ENCODE measurements around the gene ZNF341. TPM values are rescaled to one million over a fixed set of nuclear protein-coding genes. Genes with fewer than 3 reads are reported as not detected.
"Not testable (repeated sequence)": the region's sequence is repeated elsewhere in the genome, so short reads cannot be mapped to it uniquely, and the experiment has no call there.

Gene ZNF341
- total RNA-seq, 1 donor from 2014 or later, result 4.2 TPM

GRCh38 chr20:33746325-33746998 is 14.7 kb downstream of the ZNF341 start:
- intact Hi-C loops (cut with DNase I), result no loop called here
- Histone ChIP-seq H3K4me1 (no peaks in the 10 kb centered on the region), H3K9me3 (no peaks in the 10 kb centered on the region), H3K36me3 (no peaks in the 10 kb centered on the region), H3K27me3 (no peaks in the 10 kb centered on the region), H3K27ac (no peak overlapping the region), H3K4me3 (no peak overlapping the region)
- DNase-seq (ENCODE audit: extremely low spot score in 2 of 2), result no peak
- no peak for TF ChIP-seq POLR2AphosphoS5 (IDR thresholded peaks at IDR 0.05; ENCODE audit: insufficient read depth in 1 of 2, low read depth in 1 of 2)
- TF ChIP-seq CTCF (IDR thresholded peaks at IDR 0.05), result no peak
- TF ChIP-seq POLR2A (IDR thresholded peaks at IDR 0.05), result no peak

GRCh38 chr20:33751775-33752174 is 20.0 kb downstream of the ZNF341 start:
- Histone ChIP-seq H3K36me3 (peaks cover 0 to 13% of the 10 kb centered on the region in 2 donors), H3K4me1 (no peaks in the 10 kb centered on the region), H3K27ac (no peak overlapping the region), H3K4me3 (no peak overlapping the region), H3K9me3 (no peaks in the 10 kb centered on the region), H3K27me3 (no peaks in the 10 kb centered on the region)
- intact Hi-C loops (cut with DNase I), result no loop called here
- no peak for DNase-seq (ENCODE audit: extremely low spot score in 2 of 2)
- TF ChIP-seq POLR2AphosphoS5 (IDR thresholded peaks at IDR 0.05; ENCODE audit: insufficient read depth in 1 of 2, low read depth in 1 of 2), result no peak
- no peak for TF ChIP-seq POLR2A (IDR thresholded peaks at IDR 0.05)
- no peak for TF ChIP-seq CTCF (IDR thresholded peaks at IDR 0.05)

- Histone ChIP-seq H3K9me3 (no peaks in the 10 kb centered on the region), H3K27me3 (no peaks in the 10 kb centered on the region), H3K4me1 (no peaks in the 10 kb centered on the region), H3K36me3 (peaks cover 0 to 24% of the 10 kb centered on the region in 2 donors), H3K27ac (no peak overlapping the region), H3K4me3 (no peak overlapping the region)
- TF ChIP-seq POLR2A (IDR thresholded peaks at IDR 0.05), result no peak
- TF ChIP-seq POLR2AphosphoS5 (IDR thresholded peaks at IDR 0.05; ENCODE audit: insufficient read depth in 1 of 2, low read depth in 1 of 2), result no peak
- TF ChIP-seq CTCF (IDR thresholded peaks at IDR 0.05), result no peak
- intact Hi-C loops (cut with DNase I), result no loop called here
- no peak for DNase-seq (ENCODE audit: extremely low spot score in 2 of 2)
Observed at GRCh38 chr20:33753143-33753542, 21.3 kb downstream of the ZNF341 start.

- no peak overlapping the region for H3K27ac ChIP-seq
Observed at GRCh38 chr20:33753763-33754162, 22.0 kb downstream of the ZNF341 start.

GRCh38 chr20:33755936-33756490 is 24.2 kb downstream of the ZNF341 start:
- H3K27me3 ChIP-seq; H3K27ac ChIP-seq; intact Hi-C loops (cut with DNase I); H3K4me3 ChIP-seq; H3K9me3 ChIP-seq; DNase-seq (ENCODE audit: extremely low spot score in 2 of 2); H3K4me1 ChIP-seq: not testable (repeated sequence)
- peaks cover 0 to 29% of the 10 kb centered on the region in 2 donors for H3K36me3 ChIP-seq

More at GRCh38 chr20:33753763-33754162, 22.0 kb downstream of the ZNF341 start:
- TF ChIP-seq POLR2A (IDR thresholded peaks at IDR 0.05) (no peak), POLR2AphosphoS5 (IDR thresholded peaks at IDR 0.05; ENCODE audit: insufficient read depth in 1 of 2, low read depth in 1 of 2) (no peak)
- H3K27me3 ChIP-seq, result no peaks in the 10 kb centered on the region
- H3K36me3 ChIP-seq, result peaks cover 0 to 25% of the 10 kb centered on the region in 2 donors
- intact Hi-C loops (cut with DNase I), result no loop called here
- DNase-seq (ENCODE audit: extremely low spot score in 2 of 2), result no peak
- H3K4me1 ChIP-seq, result no peaks in the 10 kb centered on the region
- no peaks in the 10 kb centered on the region for H3K9me3 ChIP-seq
- H3K4me3 ChIP-seq, result no peak overlapping the region

GRCh38 chr20:33757046-33757445 is 25.2 kb downstream of the ZNF341 start:
- Histone ChIP-seq H3K27me3 (no peaks in the 10 kb centered on the region), H3K9me3 (no peaks in the 10 kb centered on the region), H3K27ac (no peak overlapping the region), H3K4me1 (no peaks in the 10 kb centered on the region), H3K36me3 (peaks cover 0 to 29% of the 10 kb centered on the region in 2 donors), H3K4me3 (no peak overlapping the region)
- intact Hi-C loops (cut with DNase I), result no loop called here
- no peak for DNase-seq (ENCODE audit: extremely low spot score in 2 of 2)
- no peak for TF ChIP-seq POLR2A (IDR thresholded peaks at IDR 0.05)
- TF ChIP-seq POLR2AphosphoS5 (IDR thresholded peaks at IDR 0.05; ENCODE audit: insufficient read depth in 1 of 2, low read depth in 1 of 2), result no peak
- no peak for TF ChIP-seq CTCF (IDR thresholded peaks at IDR 0.05)
